GM23338 (cell line): ENCODE results near the gene PIK3AP1. TPM values are rescaled to one million over a fixed set of nuclear protein-coding genes. Genes with fewer than 3 reads are reported as not detected.

Source experiments
- ATAC-seq: fragments of 200-7000 bp; cut with Tn5 transposase; 3 replicates; pipeline ENCODE4 v1.9.1; 2020
- DNase-seq: peaks from one replicate; pipeline ENCODE4 v3.0.0-alpha.2; 2015; ENCODE audit warnings: low spot score
- H2AFZ ChIP-seq: fragments of 200-600 bp; sonication (generic); 2 replicates; pipeline ENCODE4 v1.8.0; 2016; ENCODE audit warnings: antibody characterized with exemption, mild to moderate bottlenecking, moderate library complexity
- H3F3A ChIP-seq: fragments of 200-600 bp; sonication (generic); replicated peaks from 2 replicates; pipeline ENCODE4 v1.8.0; 2017; ENCODE audit warnings: antibody characterized with exemption, mixed run types, low read depth
- H3K27ac ChIP-seq: fragments of 200-600 bp; sonication (generic); 2 replicates; pipeline ENCODE4 v1.6.1; 2016; ENCODE audit warnings: low read depth
- H3K27me3 ChIP-seq: fragments of 200-600 bp; sonication (generic); 2 replicates; pipeline ENCODE4 v1.8.0; 2016; ENCODE audit warnings: mild to moderate bottlenecking, mixed run types, moderate library complexity; ENCODE audit not compliant: insufficient read depth
- H3K36me3 ChIP-seq: fragments of 200-600 bp; sonication (generic); 2 replicates; pipeline ENCODE4 v1.8.0; 2016; ENCODE audit warnings: mild to moderate bottlenecking; ENCODE audit not compliant: insufficient read depth
- H3K4me1 ChIP-seq: fragments of 200-600 bp; sonication (generic); 2 replicates; pipeline ENCODE4 v1.8.0; 2016; ENCODE audit warnings: mild to moderate bottlenecking, moderate library complexity; ENCODE audit not compliant: insufficient read depth
- H3K4me2 ChIP-seq: fragments of 200-600 bp; sonication (generic); 2 replicates; pipeline ENCODE4 v1.7.1; 2017; ENCODE audit warnings: mixed run types
- H3K4me3 ChIP-seq: fragments of 200-600 bp; sonication (generic); 2 replicates; pipeline ENCODE4 v1.6.1; 2016; ENCODE audit warnings: mixed run types
- H3K79me2 ChIP-seq: fragments of 200-600 bp; sonication (generic); replicated peaks from 2 replicates; pipeline ENCODE4 v1.8.0; 2017; ENCODE audit warnings: mild to moderate bottlenecking; ENCODE audit not compliant: insufficient read depth
- H3K9me2 ChIP-seq: fragments of 200-600 bp; sonication (generic); 2 replicates; pipeline ENCODE4 v1.8.0; 2017; ENCODE audit not compliant: insufficient read depth
- H4K20me1 ChIP-seq: fragments of 200-600 bp; sonication (generic); replicated peaks from 2 replicates; pipeline ENCODE4 v1.8.0; 2017; ENCODE audit warnings: mild to moderate bottlenecking; ENCODE audit not compliant: insufficient read depth
- H3K27ac Mint-ChIP-seq: 2 replicates; pipeline ENCODE4 v1.8.0; 2020; ENCODE audit warnings: inconsistent platforms, mild to moderate bottlenecking, moderate library complexity, mixed read lengths
- H3K27me3 Mint-ChIP-seq: 3 replicates; pipeline ENCODE4 v1.8.0; 2022; ENCODE audit warnings: low read depth, mild to moderate bottlenecking, moderate library complexity, mixed read lengths, inconsistent platforms; ENCODE audit not compliant: insufficient read depth, poor library complexity
- H3K36me3 Mint-ChIP-seq: 3 replicates; pipeline ENCODE4 v1.8.0; 2021; ENCODE audit warnings: low read depth, mild to moderate bottlenecking, inconsistent platforms, moderate library complexity, mixed read lengths
- H3K4me1 Mint-ChIP-seq: 3 replicates; pipeline ENCODE4 v1.8.0; 2020; ENCODE audit warnings: mild to moderate bottlenecking, inconsistent platforms, mixed read lengths
- H3K4me3 Mint-ChIP-seq: 3 replicates; pipeline ENCODE4 v1.8.0; 2021; ENCODE audit warnings: moderate library complexity, mild to moderate bottlenecking, inconsistent platforms, mixed read lengths
- H3K9me3 Mint-ChIP-seq: 3 replicates; pipeline ENCODE4 v1.8.0; 2020; ENCODE audit warnings: moderate library complexity, mild to moderate bottlenecking, inconsistent platforms, mixed read lengths
- CREB1 ChIP-seq: fragments of 250-450 bp; sonication (Bioruptor Pico); IDR thresholded peaks from 2 replicates; pipeline ENCODE4 v1.5.0; 2020; ENCODE audit warnings: low read depth, mild to moderate bottlenecking, moderate library complexity
- EZH2phosphoT487 ChIP-seq: fragments of 200-600 bp; sonication (generic); IDR thresholded peaks from one replicate; pipeline ENCODE4 v1.8.1; 2018; ENCODE audit warnings: antibody characterized with exemption; ENCODE audit not compliant: unreplicated experiment
- JUNB ChIP-seq: IDR thresholded peaks from one replicate; pipeline ENCODE4 v1.6.1; 2016; ENCODE audit warnings: antibody characterized with exemption; ENCODE audit not compliant: unreplicated experiment
- NANOG ChIP-seq: IDR thresholded peaks from 2 replicates; pipeline ENCODE4 v1.6.1; 2016; ENCODE audit warnings: antibody characterized with exemption, borderline replicate concordance
- STAT1 ChIP-seq: IDR thresholded peaks from one replicate; pipeline ENCODE4 v1.6.1; 2016; ENCODE audit warnings: antibody characterized with exemption; ENCODE audit not compliant: unreplicated experiment
- ZNF114 ChIP-seq: fragments of 250-450 bp; sonication (Bioruptor Pico); IDR thresholded peaks from 2 replicates; pipeline ENCODE4 v1.5.0; 2020; ENCODE audit warnings: mild to moderate bottlenecking, moderate library complexity
- ZNF331 ChIP-seq: fragments of 250-450 bp; sonication (Bioruptor Pico); IDR thresholded peaks from 2 replicates; pipeline ENCODE4 v1.5.0; 2020; ENCODE audit warnings: low read depth, mild to moderate bottlenecking, moderate library complexity
- ZNF462 ChIP-seq: fragments of 250-450 bp; sonication (Bioruptor Pico); IDR thresholded peaks from 2 replicates; pipeline ENCODE4 v1.5.0; 2020; ENCODE audit warnings: mild to moderate bottlenecking, moderate library complexity
- polyA plus RNA-seq: library from polyadenylated mRNA; unstranded; fragments of >200 nt; fragmentation: Nextera tagmentation; extraction: Ambion mirVana; gene quantifications from 2 replicates; pipeline ENCODE4 v1.2.1, GENCODE V29; 2016
- total RNA-seq: library from RNA; depleted of rRNA; stranded (reverse); fragments of >200 nt; shearing (Covaris generic); gene quantifications from 2 replicates; pipeline ENCODE4 v1.2.3, GENCODE V29; 2014
- TF ChIP-seq, protein P1 (sequence below): IDR thresholded peaks from one replicate; pipeline ENCODE4 v1.6.1; 2018; ENCODE audit warnings: antibody characterized with exemption; ENCODE audit not compliant: unreplicated experiment
- TF ChIP-seq, protein P2 (sequence below): IDR thresholded peaks from 2 replicates; pipeline ENCODE4 v1.6.1; 2016; ENCODE audit warnings: antibody characterized with exemption

PIK3AP1 gene
- total and polyA plus RNA-seq, 2 experiments from 2014 or later = 0.65 to 2.3 TPM

DNA sequence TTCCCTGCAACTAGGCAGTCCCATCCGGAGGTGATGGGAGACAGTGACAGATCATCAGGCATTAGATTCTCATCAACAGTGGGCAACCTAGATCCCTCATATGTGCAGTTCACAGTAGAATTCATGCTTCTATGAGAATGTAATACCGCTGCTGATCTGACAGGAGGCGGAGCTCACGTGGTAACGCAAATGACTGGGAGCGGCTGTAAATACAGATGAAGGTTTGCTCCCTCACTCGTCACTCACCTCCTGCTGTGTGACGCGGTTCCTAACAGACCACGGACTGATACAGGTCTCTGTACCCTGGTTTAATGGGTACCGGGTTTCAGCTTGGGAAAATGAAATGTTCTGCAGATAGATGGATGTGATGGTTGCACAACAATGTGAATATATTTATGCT is 47.8 kb upstream of the PIK3AP1 start:
- no peaks in the 10 kb centered on the region for H4K20me1 ChIP-seq
- no peaks in the 10 kb centered on the region for H3K79me2 ChIP-seq
- Mint-ChIP-seq H3K4me1 (no peaks in the 10 kb centered on the region; the same call in 2 of the 3 replicates), H3K27ac (no peak overlapping the region), H3K4me3 (no peak overlapping the region), H3K27me3 (peaks cover 3% of the 10 kb centered on the region), H3K9me3 (peaks cover 44% of the 10 kb centered on the region), H3K36me3 (peaks cover 21% of the 10 kb centered on the region)
- no peaks in the 10 kb centered on the region for H3K4me1 ChIP-seq
- H3F3A ChIP-seq = no peaks in the 10 kb centered on the region
- no peak overlapping the region for H3K4me3 ChIP-seq
- DNase-seq (no peak), ATAC-seq (no peak)
- H3K9me2 ChIP-seq = no peaks in the 10 kb centered on the region
- H2AFZ ChIP-seq = no peak overlapping the region
- TF ChIP-seq CREB1 (CRISPR knock-in tag) (no peak), EZH2phosphoT487 (no peak), ZNF114 (CRISPR knock-in tag) (no peak), JUNB (no peak), STAT1 (no peak), ZNF331 (no peak), ZNF462 (CRISPR knock-in tag) (no peak), NANOG (no peak)
- TF ChIP-seq, protein P1, sequence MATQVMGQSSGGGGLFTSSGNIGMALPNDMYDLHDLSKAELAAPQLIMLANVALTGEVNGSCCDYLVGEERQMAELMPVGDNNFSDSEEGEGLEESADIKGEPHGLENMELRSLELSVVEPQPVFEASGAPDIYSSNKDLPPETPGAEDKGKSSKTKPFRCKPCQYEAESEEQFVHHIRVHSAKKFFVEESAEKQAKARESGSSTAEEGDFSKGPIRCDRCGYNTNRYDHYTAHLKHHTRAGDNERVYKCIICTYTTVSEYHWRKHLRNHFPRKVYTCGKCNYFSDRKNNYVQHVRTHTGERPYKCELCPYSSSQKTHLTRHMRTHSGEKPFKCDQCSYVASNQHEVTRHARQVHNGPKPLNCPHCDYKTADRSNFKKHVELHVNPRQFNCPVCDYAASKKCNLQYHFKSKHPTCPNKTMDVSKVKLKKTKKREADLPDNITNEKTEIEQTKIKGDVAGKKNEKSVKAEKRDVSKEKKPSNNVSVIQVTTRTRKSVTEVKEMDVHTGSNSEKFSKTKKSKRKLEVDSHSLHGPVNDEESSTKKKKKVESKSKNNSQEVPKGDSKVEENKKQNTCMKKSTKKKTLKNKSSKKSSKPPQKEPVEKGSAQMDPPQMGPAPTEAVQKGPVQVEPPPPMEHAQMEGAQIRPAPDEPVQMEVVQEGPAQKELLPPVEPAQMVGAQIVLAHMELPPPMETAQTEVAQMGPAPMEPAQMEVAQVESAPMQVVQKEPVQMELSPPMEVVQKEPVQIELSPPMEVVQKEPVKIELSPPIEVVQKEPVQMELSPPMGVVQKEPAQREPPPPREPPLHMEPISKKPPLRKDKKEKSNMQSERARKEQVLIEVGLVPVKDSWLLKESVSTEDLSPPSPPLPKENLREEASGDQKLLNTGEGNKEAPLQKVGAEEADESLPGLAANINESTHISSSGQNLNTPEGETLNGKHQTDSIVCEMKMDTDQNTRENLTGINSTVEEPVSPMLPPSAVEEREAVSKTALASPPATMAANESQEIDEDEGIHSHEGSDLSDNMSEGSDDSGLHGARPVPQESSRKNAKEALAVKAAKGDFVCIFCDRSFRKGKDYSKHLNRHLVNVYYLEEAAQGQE = no peak
- TF ChIP-seq, protein P2, sequence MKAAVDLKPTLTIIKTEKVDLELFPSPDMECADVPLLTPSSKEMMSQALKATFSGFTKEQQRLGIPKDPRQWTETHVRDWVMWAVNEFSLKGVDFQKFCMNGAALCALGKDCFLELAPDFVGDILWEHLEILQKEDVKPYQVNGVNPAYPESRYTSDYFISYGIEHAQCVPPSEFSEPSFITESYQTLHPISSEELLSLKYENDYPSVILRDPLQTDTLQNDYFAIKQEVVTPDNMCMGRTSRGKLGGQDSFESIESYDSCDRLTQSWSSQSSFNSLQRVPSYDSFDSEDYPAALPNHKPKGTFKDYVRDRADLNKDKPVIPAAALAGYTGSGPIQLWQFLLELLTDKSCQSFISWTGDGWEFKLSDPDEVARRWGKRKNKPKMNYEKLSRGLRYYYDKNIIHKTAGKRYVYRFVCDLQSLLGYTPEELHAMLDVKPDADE = no peak
- no peaks in the 10 kb centered on the region for H3K27me3 ChIP-seq
- no peak overlapping the region for H3K27ac ChIP-seq
- no peak overlapping the region for H3K4me2 ChIP-seq
- H3K36me3 ChIP-seq = peaks cover 10% of the 10 kb centered on the region
